ENCODE data around the gene CDRT15L2.
"Not testable (repeated sequence)": the region's sequence is repeated elsewhere in the genome, so short reads cannot be mapped to it uniquely, and the experiment has no call there.

Gene CDRT15L2

GRCh38 chr17:20579424-20579823, at the start of gene CDRT15L2:
Gene CDRT15L2 (plus strand): TSS chr17:20579724. CDS start chr17:20579744, 20 bp downstream.
- DNase-seq, result not testable (repeated sequence)

GRCh38 chr17:20530104-20530503, 49.4 kb upstream of the CDRT15L2 start:
- not testable (repeated sequence) for DNase-seq

GRCh38 chr17:20532544-20533090, 46.9 kb upstream of the CDRT15L2 start:
- DNase-seq, result not testable (repeated sequence)

GRCh38 chr17:20533206-20533605, 46.3 kb upstream of the CDRT15L2 start:
- DNase-seq, result not testable (repeated sequence)

- not testable (repeated sequence) for DNase-seq
Observed at GRCh38 chr17:20534711-20535550, 44.6 kb upstream of the CDRT15L2 start.

- not testable (repeated sequence) for DNase-seq
Observed at GRCh38 chr17:20540414-20540813, 39.1 kb upstream of the CDRT15L2 start.

GRCh38 chr17:20540865-20541264, 38.7 kb upstream of the CDRT15L2 start:
- not testable (repeated sequence) for DNase-seq

GRCh38 chr17:20541853-20542546, 37.5 kb upstream of the CDRT15L2 start:
- not testable (repeated sequence) for DNase-seq

- not testable (repeated sequence) for DNase-seq
Observed at GRCh38 chr17:20547923-20548322, 31.6 kb upstream of the CDRT15L2 start.

GRCh38 chr17:20552920-20553319, 26.6 kb upstream of the CDRT15L2 start:
- not testable (repeated sequence) for DNase-seq

GRCh38 chr17:20554728-20555127, 24.8 kb upstream of the CDRT15L2 start:
- not testable (repeated sequence) for DNase-seq

- not testable (repeated sequence) for DNase-seq
Observed at GRCh38 chr17:20555135-20556010, 24.2 kb upstream of the CDRT15L2 start.

GRCh38 chr17:20558096-20558495, 21.4 kb upstream of the CDRT15L2 start:
- not testable (repeated sequence) for DNase-seq

GRCh38 chr17:20559018-20559417, 20.5 kb upstream of the CDRT15L2 start:
- not testable (repeated sequence) for DNase-seq

- no peak for DNase-seq
Observed at GRCh38 chr17:20562587-20562986, 16.9 kb upstream of the CDRT15L2 start.

GRCh38 chr17:20565245-20565644, 14.3 kb upstream of the CDRT15L2 start:
- DNase-seq, result not testable (repeated sequence)

- no peak for DNase-seq
Observed at GRCh38 chr17:20565711-20566110, 13.8 kb upstream of the CDRT15L2 start.

GRCh38 chr17:20566736-20567135, 12.8 kb upstream of the CDRT15L2 start:
- not testable (repeated sequence) for DNase-seq

GRCh38 chr17:20567421-20567820, 12.1 kb upstream of the CDRT15L2 start:
- DNase-seq, result not testable (repeated sequence)

GRCh38 chr17:20568604-20569003, 10.9 kb upstream of the CDRT15L2 start:
- DNase-seq, result not testable (repeated sequence)

GRCh38 chr17:20571653-20572052, 7.9 kb upstream of the CDRT15L2 start:
- not testable (repeated sequence) for DNase-seq

GRCh38 chr17:20573216-20573615, 6.3 kb upstream of the CDRT15L2 start:
- DNase-seq, result not testable (repeated sequence)

All from activated CD8-positive, alpha-beta memory T cell treated with anti-CD3 and anti-CD28 coated beads for 24 hours (primary cell).